ENCODE measurements around the gene SVIL.

The SVIL gene

DNA sequence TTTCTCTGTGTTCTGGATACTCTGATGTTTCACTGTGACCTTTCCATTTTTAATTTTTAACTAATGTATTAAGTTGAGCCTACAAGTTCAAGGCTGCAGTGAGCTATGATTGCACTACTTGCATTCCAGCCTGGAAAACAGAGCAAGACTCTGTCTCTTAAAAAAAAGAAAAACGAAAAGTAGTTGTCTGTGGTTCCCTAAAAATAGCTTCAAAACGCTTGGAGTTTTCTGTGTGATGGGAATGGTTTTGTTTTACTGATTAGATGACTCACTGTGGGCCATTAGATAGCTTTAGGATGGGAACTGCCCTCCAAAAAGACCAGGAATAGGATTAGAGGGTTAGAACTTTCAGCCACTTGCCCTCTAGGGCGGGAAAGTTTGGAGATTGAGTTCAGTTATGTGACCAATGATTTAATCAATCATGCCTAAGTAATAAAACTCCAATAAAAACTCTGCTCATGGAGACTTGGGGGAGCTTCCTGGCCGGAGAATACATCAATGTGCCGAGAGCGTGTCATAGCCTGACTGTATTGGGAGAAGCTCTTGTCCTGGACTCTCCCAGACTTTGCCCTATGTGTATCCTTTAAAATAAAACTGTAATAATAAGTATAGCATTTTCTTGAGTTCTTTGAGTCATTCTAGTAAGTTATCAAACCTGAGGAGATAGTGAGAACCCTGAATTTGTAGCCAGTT lies 198.8 kb downstream of the SVIL start:
- FAIRE-seq (no peak), DNase-seq (ENCODE audit: insufficient read length, low spot score) (no peak)
- no peak for TF ChIP-seq TAF1 (IDR thresholded peaks at IDR 0.05; ENCODE audit: low read depth, low read length)
- no peak for TF ChIP-seq POU2F2 (IDR thresholded peaks at IDR 0.05; ENCODE audit: low read depth, low read length)
- no peak for TF ChIP-seq POLR2AphosphoS5 (IDR thresholded peaks at IDR 0.05; ENCODE audit: low read depth, low read length)
- no peak for TF ChIP-seq POLR2A (IDR thresholded peaks at IDR 0.05; ENCODE audit: low read depth, low read length)
- TF ChIP-seq PAX5 (IDR thresholded peaks at IDR 0.05; ENCODE audit: insufficient read depth, low read length, severe bottlenecking): no peak
- no peak for TF ChIP-seq SPI1 (IDR thresholded peaks at IDR 0.05; ENCODE audit: low read depth, low read length)

DNA sequence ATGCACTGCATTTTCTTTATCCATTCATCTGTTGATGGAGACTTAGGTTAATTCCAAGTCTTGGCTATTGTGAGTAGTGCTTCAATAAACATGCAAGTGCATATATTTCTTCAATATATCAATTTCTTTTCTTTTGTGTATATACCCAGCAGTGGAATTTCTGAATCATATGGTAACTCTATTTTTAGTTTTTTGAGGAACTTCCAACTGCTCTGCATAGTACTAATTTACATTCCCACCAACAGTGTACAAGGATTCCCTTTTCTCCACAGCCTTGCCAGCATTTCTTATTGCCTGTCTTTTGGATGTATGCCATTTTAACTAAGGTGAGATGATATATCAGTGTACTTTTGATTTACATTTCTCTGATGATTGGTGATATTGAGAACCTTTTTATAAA lies 200.7 kb downstream of the SVIL start:
- DNase-seq (ENCODE audit: insufficient read length, low spot score) (no peak), FAIRE-seq (no peak)
- TF ChIP-seq SPI1 (IDR thresholded peaks at IDR 0.05; ENCODE audit: low read depth, low read length) (no peak), POLR2A (IDR thresholded peaks at IDR 0.05; ENCODE audit: low read depth, low read length) (no peak), POU2F2 (IDR thresholded peaks at IDR 0.05; ENCODE audit: low read depth, low read length) (no peak), POLR2AphosphoS5 (IDR thresholded peaks at IDR 0.05; ENCODE audit: low read depth, low read length) (no peak), PAX5 (IDR thresholded peaks at IDR 0.05; ENCODE audit: insufficient read depth, low read length, severe bottlenecking) (no peak), TAF1 (IDR thresholded peaks at IDR 0.05; ENCODE audit: low read depth, low read length) (no peak)

DNA sequence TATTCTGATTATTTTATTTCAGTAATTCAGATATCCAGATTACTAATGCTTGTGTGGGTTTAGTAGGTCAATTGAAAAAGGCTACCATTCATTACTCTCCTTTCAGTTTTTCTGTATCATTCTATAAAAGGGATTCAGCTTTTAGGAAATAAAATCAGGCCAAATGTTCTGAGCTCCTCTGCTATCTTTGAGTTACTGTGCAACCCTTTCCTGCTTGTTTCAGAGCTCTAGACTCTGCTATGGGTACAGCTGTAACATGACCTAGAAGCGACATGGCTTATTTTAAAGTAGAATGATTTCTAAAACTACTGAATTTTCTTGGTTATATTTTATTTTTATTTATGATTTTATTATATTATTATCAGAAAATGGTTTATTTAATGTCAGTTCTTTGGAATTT lies 203.1 kb downstream of the SVIL start:
- TF ChIP-seq POLR2A (IDR thresholded peaks at IDR 0.05; ENCODE audit: low read depth, low read length) (no peak), POLR2AphosphoS5 (IDR thresholded peaks at IDR 0.05; ENCODE audit: low read depth, low read length) (no peak), PAX5 (IDR thresholded peaks at IDR 0.05; ENCODE audit: insufficient read depth, low read length, severe bottlenecking) (no peak), POU2F2 (IDR thresholded peaks at IDR 0.05; ENCODE audit: low read depth, low read length) (no peak), SPI1 (IDR thresholded peaks at IDR 0.05; ENCODE audit: low read depth, low read length) (no peak), TAF1 (IDR thresholded peaks at IDR 0.05; ENCODE audit: low read depth, low read length) (no peak)
- DNase-seq (ENCODE audit: insufficient read length, low spot score): no peak
- FAIRE-seq: no peak

DNA sequence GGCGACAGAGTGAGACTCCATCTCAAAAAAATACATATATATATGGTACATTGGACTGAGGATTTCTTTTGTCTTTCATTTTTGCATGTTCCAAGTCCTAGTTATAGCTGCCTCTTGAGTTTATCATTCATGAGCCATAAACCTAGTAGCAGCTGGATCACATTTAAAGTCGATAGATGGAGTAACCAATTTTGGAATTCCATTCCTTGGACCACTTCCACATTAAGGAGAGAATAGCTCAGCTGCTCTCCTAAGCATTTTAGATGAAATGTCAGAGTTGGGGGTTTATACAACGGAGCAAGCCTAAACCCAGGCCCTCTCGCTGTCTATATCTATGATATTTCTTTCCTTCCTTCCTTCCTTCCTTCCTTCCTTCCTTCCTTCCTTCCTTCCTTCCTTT lies 204.7 kb downstream of the SVIL start:
- no peak for TF ChIP-seq POU2F2 (IDR thresholded peaks at IDR 0.05; ENCODE audit: low read depth, low read length)
- TF ChIP-seq SPI1 (IDR thresholded peaks at IDR 0.05; ENCODE audit: low read depth, low read length): no peak
- TF ChIP-seq TAF1 (IDR thresholded peaks at IDR 0.05; ENCODE audit: low read depth, low read length): no peak
- TF ChIP-seq POLR2A (IDR thresholded peaks at IDR 0.05; ENCODE audit: low read depth, low read length): no peak
- FAIRE-seq (no peak), DNase-seq (ENCODE audit: insufficient read length, low spot score) (no peak)

DNA sequence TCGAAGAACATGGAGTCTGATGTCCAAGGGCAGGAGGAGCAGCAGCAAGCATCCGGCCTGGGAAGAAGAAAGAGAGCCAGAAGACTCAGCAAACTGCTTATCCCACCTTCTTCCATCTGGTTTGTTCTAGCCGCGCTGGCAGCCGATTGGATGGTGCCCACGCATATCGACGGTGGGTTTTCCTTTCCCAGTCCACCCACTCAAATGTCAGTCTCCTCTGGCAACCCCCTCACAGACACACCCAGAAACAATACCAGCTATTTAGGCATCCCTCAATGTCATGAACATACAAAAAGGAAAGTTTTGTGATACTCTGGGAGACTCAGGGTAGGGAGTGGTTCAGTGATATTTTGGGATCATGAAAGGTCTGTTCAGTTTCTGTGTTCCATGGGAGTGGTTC lies 206.3 kb downstream of the SVIL start:
- no peak for TF ChIP-seq SPI1 (IDR thresholded peaks at IDR 0.05; ENCODE audit: low read depth, low read length)
- no peak for TF ChIP-seq TAF1 (IDR thresholded peaks at IDR 0.05; ENCODE audit: low read depth, low read length)
- TF ChIP-seq POLR2A (IDR thresholded peaks at IDR 0.05; ENCODE audit: low read depth, low read length): no peak
- TF ChIP-seq POU2F2 (IDR thresholded peaks at IDR 0.05; ENCODE audit: low read depth, low read length): no peak
- no peak for TF ChIP-seq PAX5 (IDR thresholded peaks at IDR 0.05; ENCODE audit: insufficient read depth, low read length, severe bottlenecking)
- TF ChIP-seq POLR2AphosphoS5 (IDR thresholded peaks at IDR 0.05; ENCODE audit: low read depth, low read length): no peak
- DNase-seq (ENCODE audit: insufficient read length, low spot score) (no peak), FAIRE-seq (no peak)

DNA sequence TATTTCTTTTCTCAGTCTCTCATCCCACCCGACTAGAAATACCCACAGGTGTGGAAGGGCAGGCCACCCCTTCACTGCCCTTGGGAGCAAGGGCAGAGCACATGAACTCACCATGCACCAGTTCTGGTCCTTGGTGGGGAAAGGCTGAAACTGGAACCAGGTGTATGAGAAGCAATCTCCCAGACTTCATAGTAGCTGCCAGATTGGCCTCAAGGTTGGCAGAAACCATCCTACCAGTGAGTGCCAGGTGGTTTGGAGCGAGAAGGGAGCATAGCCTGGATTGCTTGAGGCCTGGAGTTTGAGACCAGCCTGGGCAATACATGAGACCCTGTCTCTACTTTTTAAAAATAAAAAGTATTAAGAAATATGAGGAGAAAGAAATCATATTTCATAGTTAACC lies 207.1 kb downstream of the SVIL start:
- DNase-seq (ENCODE audit: insufficient read length, low spot score): no peak
- no peak for FAIRE-seq
- TF ChIP-seq TAF1 (IDR thresholded peaks at IDR 0.05; ENCODE audit: low read depth, low read length) (no peak), POLR2A (IDR thresholded peaks at IDR 0.05; ENCODE audit: low read depth, low read length) (no peak), SPI1 (IDR thresholded peaks at IDR 0.05; ENCODE audit: low read depth, low read length) (no peak), PAX5 (IDR thresholded peaks at IDR 0.05; ENCODE audit: insufficient read depth, low read length, severe bottlenecking) (no peak), POU2F2 (IDR thresholded peaks at IDR 0.05; ENCODE audit: low read depth, low read length) (no peak)

DNA sequence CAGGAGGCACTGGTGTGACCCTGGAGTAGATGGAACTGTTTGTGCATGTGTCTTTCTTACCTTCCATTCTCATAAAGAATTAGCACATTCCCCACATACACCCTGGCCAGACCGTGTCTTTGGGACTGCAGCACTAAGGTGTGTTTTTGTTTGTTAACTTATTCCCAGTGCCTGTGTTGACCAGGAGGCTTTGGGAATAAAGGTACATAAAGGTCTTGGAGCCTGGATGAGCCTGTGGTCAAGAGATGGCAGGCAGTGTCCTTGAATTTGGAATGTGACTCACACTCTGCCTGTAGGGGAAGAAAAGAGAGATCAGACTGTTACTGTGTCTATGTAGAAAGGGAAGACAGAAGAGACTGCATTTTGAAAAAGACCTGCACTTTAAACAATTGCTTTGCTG lies 208.4 kb downstream of the SVIL start:
- TF ChIP-seq TAF1 (IDR thresholded peaks at IDR 0.05; ENCODE audit: low read depth, low read length) (no peak), POU2F2 (IDR thresholded peaks at IDR 0.05; ENCODE audit: low read depth, low read length) (no peak), POLR2A (IDR thresholded peaks at IDR 0.05; ENCODE audit: low read depth, low read length) (no peak), POLR2AphosphoS5 (IDR thresholded peaks at IDR 0.05; ENCODE audit: low read depth, low read length) (no peak), SPI1 (IDR thresholded peaks at IDR 0.05; ENCODE audit: low read depth, low read length) (no peak), PAX5 (IDR thresholded peaks at IDR 0.05; ENCODE audit: insufficient read depth, low read length, severe bottlenecking) (no peak)
- FAIRE-seq (no peak), DNase-seq (ENCODE audit: insufficient read length, low spot score) (no peak)

DNA sequence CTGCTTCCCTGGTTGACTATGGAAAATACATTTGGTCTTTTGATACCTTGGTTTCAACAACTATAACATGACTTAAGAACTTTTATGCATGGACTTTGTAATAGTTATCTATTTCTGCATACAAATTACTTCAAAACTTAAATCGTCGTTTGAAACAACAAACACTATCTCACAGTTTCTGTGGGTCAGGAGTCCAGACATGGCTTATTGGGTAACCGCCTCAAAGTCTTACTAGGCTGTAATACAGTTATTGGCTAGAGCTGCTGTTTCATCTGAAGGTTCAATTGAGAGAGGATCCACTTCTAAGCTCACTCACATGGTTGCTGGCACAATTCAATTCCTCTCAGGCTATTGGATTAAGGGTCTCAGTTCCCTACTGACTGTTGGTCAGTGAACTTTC lies 210.8 kb downstream of the SVIL start:
- no peak for FAIRE-seq
- no peak for DNase-seq (ENCODE audit: insufficient read length, low spot score)
- no peak for TF ChIP-seq POLR2AphosphoS5 (IDR thresholded peaks at IDR 0.05; ENCODE audit: low read depth, low read length)
- no peak for TF ChIP-seq SPI1 (IDR thresholded peaks at IDR 0.05; ENCODE audit: low read depth, low read length)
- TF ChIP-seq POU2F2 (IDR thresholded peaks at IDR 0.05; ENCODE audit: low read depth, low read length): no peak
- no peak for TF ChIP-seq POLR2A (IDR thresholded peaks at IDR 0.05; ENCODE audit: low read depth, low read length)
- no peak for TF ChIP-seq PAX5 (IDR thresholded peaks at IDR 0.05; ENCODE audit: insufficient read depth, low read length, severe bottlenecking)
- TF ChIP-seq TAF1 (IDR thresholded peaks at IDR 0.05; ENCODE audit: low read depth, low read length): no peak

DNA sequence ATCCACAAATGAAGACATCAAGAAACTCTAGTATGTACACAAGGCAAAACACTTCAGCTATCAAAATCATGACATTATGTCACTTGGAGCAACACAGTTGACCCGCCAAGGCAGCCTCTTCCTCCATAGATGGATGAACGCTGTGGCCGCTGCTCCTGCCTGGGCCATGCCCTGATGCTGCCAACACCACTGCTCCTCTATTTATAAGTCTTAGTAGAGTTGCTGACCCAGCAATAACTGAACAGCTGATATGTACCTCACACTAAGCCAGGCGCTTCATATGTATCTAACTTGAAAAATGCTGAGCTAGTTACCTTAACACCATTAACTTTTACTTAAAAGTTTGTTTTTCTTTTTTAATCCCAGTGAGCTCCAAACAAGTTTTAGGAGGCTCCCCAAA lies 214.0 kb downstream of the SVIL start:
- DNase-seq (ENCODE audit: insufficient read length, low spot score) (no peak), FAIRE-seq (no peak)
- no peak for TF ChIP-seq POLR2A (IDR thresholded peaks at IDR 0.05; ENCODE audit: low read depth, low read length)
- no peak for TF ChIP-seq TAF1 (IDR thresholded peaks at IDR 0.05; ENCODE audit: low read depth, low read length)
- TF ChIP-seq POU2F2 (IDR thresholded peaks at IDR 0.05; ENCODE audit: low read depth, low read length): no peak
- TF ChIP-seq POLR2AphosphoS5 (IDR thresholded peaks at IDR 0.05; ENCODE audit: low read depth, low read length): no peak
- TF ChIP-seq PAX5 (IDR thresholded peaks at IDR 0.05; ENCODE audit: insufficient read depth, low read length, severe bottlenecking): no peak
- TF ChIP-seq SPI1 (IDR thresholded peaks at IDR 0.05; ENCODE audit: low read depth, low read length): no peak

DNA sequence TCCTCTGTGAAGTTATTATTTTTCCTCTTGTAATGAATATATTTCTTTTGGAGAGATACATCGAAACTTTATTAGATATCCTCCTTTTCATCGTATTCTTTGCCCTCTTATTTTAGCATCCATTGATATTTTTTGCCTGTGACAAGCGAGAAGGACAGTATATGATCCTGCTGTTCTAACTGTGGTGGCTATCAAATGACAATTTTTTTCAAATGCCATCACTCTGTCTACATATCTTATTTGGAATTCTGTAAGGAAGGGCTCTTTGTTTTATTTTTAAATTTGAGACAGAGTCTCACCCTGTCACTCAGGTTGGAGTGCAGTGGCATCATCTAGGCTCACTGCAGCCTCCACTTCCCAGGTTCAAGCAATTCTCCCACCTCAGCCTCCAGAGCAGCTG lies 217.4 kb downstream of the SVIL start:
- TF ChIP-seq TAF1 (IDR thresholded peaks at IDR 0.05; ENCODE audit: low read depth, low read length): no peak
- TF ChIP-seq POLR2A (IDR thresholded peaks at IDR 0.05; ENCODE audit: low read depth, low read length): no peak
- TF ChIP-seq PAX5 (IDR thresholded peaks at IDR 0.05; ENCODE audit: insufficient read depth, low read length, severe bottlenecking): no peak
- no peak for TF ChIP-seq POLR2AphosphoS5 (IDR thresholded peaks at IDR 0.05; ENCODE audit: low read depth, low read length)
- TF ChIP-seq SPI1 (IDR thresholded peaks at IDR 0.05; ENCODE audit: low read depth, low read length): no peak
- TF ChIP-seq POU2F2 (IDR thresholded peaks at IDR 0.05; ENCODE audit: low read depth, low read length): no peak
- DNase-seq (ENCODE audit: insufficient read length, low spot score) (no peak), FAIRE-seq (no peak)
